ENCODE results near the gene PXDN.

PXDN gene

DNA sequence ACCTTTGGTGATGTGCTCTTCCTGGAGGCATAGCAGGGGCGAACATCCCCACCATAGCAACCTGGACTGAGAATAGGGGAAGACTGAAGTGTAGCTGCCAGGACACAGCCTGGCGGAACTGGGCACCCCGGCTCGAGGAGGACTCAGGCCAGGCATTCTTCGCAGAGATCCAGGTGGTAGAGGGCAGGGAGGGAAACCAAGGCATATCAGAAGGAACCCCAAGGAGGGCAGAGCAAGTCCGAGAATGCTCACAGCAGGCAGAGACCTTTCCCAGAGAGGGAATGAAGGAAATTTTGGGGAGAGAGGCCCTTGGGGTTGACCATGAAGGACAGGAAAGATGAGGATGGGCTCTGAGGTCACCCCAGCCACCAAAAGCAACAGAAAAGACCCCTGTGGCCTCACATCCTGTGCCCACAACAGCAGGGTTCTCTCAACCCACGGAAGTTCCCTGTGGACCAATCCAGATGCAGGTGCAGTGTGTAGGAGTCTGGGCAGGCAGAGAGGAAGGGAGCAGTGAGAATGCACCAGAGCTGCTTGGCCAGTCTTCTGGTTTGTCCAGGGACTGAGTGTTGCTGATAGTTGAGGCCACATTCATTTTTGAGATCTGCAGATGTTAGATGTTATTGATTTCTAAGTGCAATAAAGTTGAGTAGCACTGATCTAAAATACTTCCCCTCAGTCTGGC, 136.9 kb downstream of the PXDN start:
- Histone ChIP-seq H3K4me1 (ENCODE audit: control insufficient read depth in 1 of 2, insufficient read depth in 1 of 2, low read depth in 1 of 2, low read length in 1 of 2) (no peaks in the 10 kb centered on the region), H3K4me3 (ENCODE audit: low read depth in 1 of 2, low read length in 1 of 2) (no peak overlapping the region), H3K27me3 (peaks cover 33% of the 10 kb centered on the region), H3K27ac (no peak overlapping the region), H3K36me3 (no peaks in the 10 kb centered on the region), H3K9me3 (no peaks in the 10 kb centered on the region)
- no peak for TF ChIP-seq CTCF (IDR thresholded peaks at IDR 0.05)

DNA sequence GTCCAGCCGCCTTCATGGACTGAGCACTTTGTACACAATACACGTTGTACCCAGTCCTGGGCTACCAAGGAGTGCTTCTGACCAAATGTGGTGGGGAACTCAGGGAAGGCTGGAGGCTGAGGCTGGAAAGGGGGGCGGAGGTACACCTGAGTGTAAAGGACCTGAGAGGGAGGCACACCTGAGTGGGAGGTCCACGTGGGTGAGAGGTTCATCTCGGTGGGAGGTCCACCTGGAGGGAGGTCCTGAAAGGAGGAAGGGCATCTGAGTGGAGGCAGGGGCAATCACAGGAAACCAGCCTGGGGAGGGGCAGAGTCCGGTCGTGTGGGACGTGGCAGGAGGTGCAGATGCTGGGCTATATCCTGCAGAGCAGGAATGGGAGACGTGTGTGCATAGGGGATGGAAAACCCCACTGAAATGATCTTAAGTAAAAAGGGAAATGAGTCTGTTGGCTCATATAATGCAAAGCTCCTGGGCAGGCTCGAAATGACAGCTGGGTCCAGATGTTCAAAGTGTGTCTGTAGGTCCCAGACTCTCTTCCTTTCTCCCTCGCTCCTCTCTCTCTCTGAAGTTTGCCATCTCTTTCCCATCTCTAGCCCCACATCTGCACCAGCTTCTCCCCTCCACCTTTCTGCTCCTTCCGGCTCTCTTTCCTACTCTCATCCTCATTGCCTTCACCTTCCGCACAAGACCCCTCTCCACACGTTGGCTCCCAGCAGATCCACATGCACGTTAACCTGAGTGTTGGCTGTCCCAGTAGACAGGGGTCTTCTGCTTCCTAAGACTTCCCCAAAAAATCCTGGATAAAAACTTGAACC, 137.7 kb downstream of the PXDN start:
- Histone ChIP-seq H3K36me3 (no peaks in the 10 kb centered on the region), H3K4me1 (ENCODE audit: control insufficient read depth in 1 of 2, insufficient read depth in 1 of 2, low read depth in 1 of 2, low read length in 1 of 2) (no peaks in the 10 kb centered on the region), H3K4me3 (ENCODE audit: low read depth in 1 of 2, low read length in 1 of 2) (no peak overlapping the region), H3K27me3 (peaks cover 33% of the 10 kb centered on the region), H3K27ac (no peak overlapping the region), H3K9me3 (no peaks in the 10 kb centered on the region)
- TF ChIP-seq CTCF (IDR thresholded peaks at IDR 0.05): no peak

- no peaks in the 10 kb centered on the region for H3K9me3 ChIP-seq
- H3K27me3 ChIP-seq: peaks cover 33% of the 10 kb centered on the region
- H3K36me3 ChIP-seq: no peaks in the 10 kb centered on the region
- no peak overlapping the region for H3K4me3 ChIP-seq (ENCODE audit: low read depth in 1 of 2, low read length in 1 of 2)
- no peak for TF ChIP-seq CTCF (IDR thresholded peaks at IDR 0.05)
- H3K27ac ChIP-seq: no peak overlapping the region
- H3K4me1 ChIP-seq (ENCODE audit: control insufficient read depth in 1 of 2, insufficient read depth in 1 of 2, low read depth in 1 of 2, low read length in 1 of 2): no peaks in the 10 kb centered on the region
Observed at GRCh38 chr2:1606046-1606400, 138.3 kb downstream of the PXDN start.

- no peaks in the 10 kb centered on the region for H3K9me3 ChIP-seq
- peaks cover 33% of the 10 kb centered on the region for H3K27me3 ChIP-seq
- H3K36me3 ChIP-seq: no peaks in the 10 kb centered on the region
- H3K4me1 ChIP-seq (ENCODE audit: control insufficient read depth in 1 of 2, insufficient read depth in 1 of 2, low read depth in 1 of 2, low read length in 1 of 2): no peaks in the 10 kb centered on the region
- no peak overlapping the region for H3K4me3 ChIP-seq (ENCODE audit: low read depth in 1 of 2, low read length in 1 of 2)
- TF ChIP-seq CTCF (IDR thresholded peaks at IDR 0.05): no peak
- no peak overlapping the region for H3K27ac ChIP-seq
Observed at GRCh38 chr2:1605102-1606045, 138.9 kb downstream of the PXDN start.

DNA sequence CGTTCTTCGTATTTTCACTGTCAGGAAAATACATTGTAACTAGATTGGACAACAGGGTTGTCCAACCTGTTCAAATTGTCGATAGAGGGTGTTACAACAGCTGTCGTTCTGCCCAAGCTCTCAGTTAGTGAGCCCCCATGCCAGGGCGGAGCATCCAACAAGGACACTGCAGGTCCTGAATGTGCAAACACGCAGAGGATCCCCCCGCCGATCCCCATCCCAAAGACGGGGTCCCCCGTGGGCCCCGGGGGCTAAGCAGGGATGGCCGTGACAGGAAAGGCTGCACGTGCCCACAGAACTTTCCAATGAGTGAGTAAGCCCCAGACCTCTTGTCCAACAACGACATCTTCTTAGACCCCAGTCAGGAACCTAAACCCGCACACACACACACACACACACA, 140.8 kb downstream of the PXDN start:
- TF ChIP-seq CTCF (IDR thresholded peaks at IDR 0.05): no peak
- Histone ChIP-seq H3K4me3 (ENCODE audit: low read depth in 1 of 2, low read length in 1 of 2) (no peak overlapping the region), H3K9me3 (no peaks in the 10 kb centered on the region), H3K27me3 (peaks cover 33% of the 10 kb centered on the region), H3K36me3 (no peaks in the 10 kb centered on the region), H3K27ac (no peak overlapping the region), H3K4me1 (ENCODE audit: control insufficient read depth in 1 of 2, insufficient read depth in 1 of 2, low read depth in 1 of 2, low read length in 1 of 2) (no peaks in the 10 kb centered on the region)

Measured in neutrophil (primary cell).